NT2/D1 (cell line): ENCODE data around the gene TUBGCP2.
A peak's percentile ranks its signal among the peaks of the same experiment; 100 is the strongest.

ENCODE experiments used
- DNase-seq: peaks from one replicate; pipeline ENCODE4 v3.0.0-alpha.2; 2011; ENCODE audit warnings: low read depth, low spot score
- H3K27me3 ChIP-seq: 2 replicates; pipeline ENCODE4 v1.6.0; 2011; ENCODE audit warnings: mild to moderate bottlenecking; ENCODE audit not compliant: insufficient read length, insufficient read depth
- H3K36me3 ChIP-seq: 2 replicates; pipeline ENCODE4 v1.6.1; 2011; ENCODE audit warnings: mild to moderate bottlenecking, low read length, mixed read lengths; ENCODE audit not compliant: insufficient read depth, insufficient read length
- H3K4me1 ChIP-seq: 2 replicates; pipeline ENCODE4 v1.5.1; 2011; ENCODE audit not compliant: insufficient read depth, insufficient read length
- H3K4me3 ChIP-seq: 2 replicates; pipeline ENCODE4 v1.5.1; 2011; ENCODE audit warnings: low read depth; ENCODE audit not compliant: insufficient read length
- H3K9ac ChIP-seq: 2 replicates; pipeline ENCODE4 v1.6.0; 2011; ENCODE audit warnings: low read depth; ENCODE audit not compliant: insufficient read length
- H3K9me3 ChIP-seq: 2 replicates; pipeline ENCODE4 v1.5.1; 2011; ENCODE audit warnings: mild to moderate bottlenecking, low read length; ENCODE audit not compliant: insufficient read depth
- SUZ12 ChIP-seq: IDR thresholded peaks from 2 replicates; pipeline ENCODE4 v1.6.1; 2011; ENCODE audit not compliant: insufficient read length, insufficient read depth; ENCODE audit errors: extremely low read depth
- YY1 ChIP-seq: IDR thresholded peaks from 2 replicates; pipeline ENCODE4 v1.6.1; 2011; ENCODE audit not compliant: insufficient read length, insufficient read depth
- ZNF274 ChIP-seq: IDR thresholded peaks from 2 replicates; pipeline ENCODE4 v1.6.1; 2011; ENCODE audit warnings: mild to moderate bottlenecking, low read depth, low read length

Gene TUBGCP2

GRCh38 chr10:133279326-133280226, 29.1 kb downstream of the TUBGCP2 start:
- no peak overlapping the region for H3K4me3 ChIP-seq
- peaks cover 47% of the 10 kb centered on the region for H3K36me3 ChIP-seq
- peaks cover 5% of the 10 kb centered on the region for H3K27me3 ChIP-seq
- H3K9me3 ChIP-seq, result no peaks in the 10 kb centered on the region
- H3K9ac ChIP-seq, result peak overlapping the region; percentile 32
- peaks cover 18% of the 10 kb centered on the region for H3K4me1 ChIP-seq
- no peak for DNase-seq
- no peak for TF ChIP-seq SUZ12
- TF ChIP-seq ZNF274, result no peak
- TF ChIP-seq YY1, result no peak

GRCh38 chr10:133278577-133279265, 30.0 kb downstream of the TUBGCP2 start:
- Histone ChIP-seq H3K4me3 (no peak overlapping the region), H3K9ac (no peak overlapping the region), H3K36me3 (peaks cover 41% of the 10 kb centered on the region), H3K9me3 (no peaks in the 10 kb centered on the region), H3K4me1 (peaks cover 20% of the 10 kb centered on the region), H3K27me3 (peaks cover 5% of the 10 kb centered on the region)
- TF ChIP-seq YY1 (no peak), ZNF274 (no peak), SUZ12 (no peak)
- DNase-seq, result no peak

- H3K9me3 ChIP-seq, result no peaks in the 10 kb centered on the region
- H3K36me3 ChIP-seq, result peaks cover 34% of the 10 kb centered on the region
- no peak overlapping the region for H3K9ac ChIP-seq
- H3K4me3 ChIP-seq, result no peak overlapping the region
- DNase-seq, result no peak
- peaks cover 5% of the 10 kb centered on the region for H3K27me3 ChIP-seq
- TF ChIP-seq SUZ12 (no peak), YY1 (no peak), ZNF274 (no peak)
- peaks cover 20% of the 10 kb centered on the region for H3K4me1 ChIP-seq
These were observed 30.6 kb downstream of the TUBGCP2 start for GRCh38 chr10:133277993-133278576.

GRCh38 chr10:133277277-133277992, 31.2 kb downstream of the TUBGCP2 start:
- Histone ChIP-seq H3K36me3 (peaks cover 28% of the 10 kb centered on the region), H3K4me1 (peaks cover 20% of the 10 kb centered on the region), H3K9ac (no peak overlapping the region), H3K9me3 (no peaks in the 10 kb centered on the region), H3K27me3 (peaks cover 5% of the 10 kb centered on the region), H3K4me3 (no peak overlapping the region)
- no peak for DNase-seq
- TF ChIP-seq YY1 (no peak), ZNF274 (no peak)

GRCh38 chr10:133276435-133277201, 32.1 kb downstream of the TUBGCP2 start, which contains the start of gene ADAM8:
ADAM8 (minus strand) TSS chr10:133276868; CDS start chr10:133276817, 51 bp downstream.
- peak within 1 kb of the TSS; percentile 34 for H3K4me3 ChIP-seq
- no peak within 1 kb of the TSS for H3K9ac ChIP-seq
- peaks cover 20% of the 10 kb centered on the region for H3K4me1 ChIP-seq

GRCh38 chr10:133276100-133276434, 32.6 kb downstream of the TUBGCP2 start:
- Histone ChIP-seq H3K36me3 (peaks cover 19% of the 10 kb centered on the region), H3K9ac (no peak overlapping the region), H3K4me1 (peaks cover 20% of the 10 kb centered on the region), H3K4me3 (peak overlapping the region; percentile 34), H3K9me3 (no peaks in the 10 kb centered on the region), H3K27me3 (peaks cover 5% of the 10 kb centered on the region)
- TF ChIP-seq ZNF274 (no peak), YY1 (no peak), SUZ12 (no peak)
- no peak for DNase-seq

More at GRCh38 chr10:133276435-133277201, 32.1 kb downstream of the TUBGCP2 start, which contains the start of gene ADAM8:
- peaks cover 5% of the 10 kb centered on the region for H3K27me3 ChIP-seq
- TF ChIP-seq ZNF274 (no peak), SUZ12 (no peak), YY1 (no peak)
- DNase-seq, result no peak
- peaks cover 24% of the 10 kb centered on the region for H3K36me3 ChIP-seq
- no peaks in the 10 kb centered on the region for H3K9me3 ChIP-seq
